Gastrocnemius medialis (tissue), 4 donors: ENCODE data around the gene EVL. TPM values are rescaled to one million over a fixed set of nuclear protein-coding genes. Genes with fewer than 3 reads are reported as not detected.

ENCODE experiments used
- ATAC-seq, 2 donors: fragments of 150-250 bp; one replicate each; pipeline ENCODE4 v1.9.1; 2016
- DNase-seq, 2 donors: peaks; one replicate each; pipeline ENCODE4 v3.0.0-alpha.2; 2019
- H3K27ac ChIP-seq, 4 donors: fragments of 200-600 bp; sonication (generic); 1 replicate in 1 of 4; 2 replicates in 3 of 4; pipeline ENCODE4 v1.5.1; 2016 to 2018; ENCODE audit warnings: mild to moderate bottlenecking in 2 of 4, moderate library complexity in 1 of 4
- H3K27me3 ChIP-seq, 3 donors: fragments of 200-600 bp; sonication (generic) in 2 of 3; 1 replicate in 1 of 3; 2 replicates in 2 of 3; pipeline versions ENCODE4 v1.5.1 to v1.6.0; 2016 to 2019; ENCODE audit warnings: mild to moderate bottlenecking in 1 of 3, moderate library complexity in 1 of 3
- H3K36me3 ChIP-seq, 2 donors: fragments of 200-600 bp; sonication (generic) in 1 of 2; one replicate each; pipeline ENCODE4 v1.5.1; 2017 to 2018
- H3K4me1 ChIP-seq, 2 donors: fragments of 200-600 bp; sonication (generic) in 1 of 2; one replicate each; pipeline ENCODE4 v1.5.1; 2016 to 2017; ENCODE audit warnings: mild to moderate bottlenecking in 2 of 2
- H3K4me3 ChIP-seq, 4 donors: fragments of 200-600 bp; sonication (generic) in 3 of 4; 1 replicate in 1 of 4; 2 replicates in 3 of 4; pipeline ENCODE4 v1.5.1; 2016 to 2019; ENCODE audit warnings: mild to moderate bottlenecking in 2 of 4
- H3K9me3 ChIP-seq, 3 donors: fragments of 200-600 bp; sonication (generic) in 2 of 3; 1 replicate in 1 of 3; 2 replicates in 2 of 3; pipeline ENCODE4 v1.5.1; 2016 to 2019
- POLR2A ChIP-seq, 2 donors: fragments of 450-650 bp; IDR thresholded peaks; one replicate each; pipeline ENCODE4 v1.6.1; 2017; ENCODE audit warnings: antibody characterized with exemption in 2 of 2, mild to moderate bottlenecking in 2 of 2, moderate library complexity in 2 of 2
- in situ Hi-C, 4 donors: fragments of 200-750 bp; cut with MboI; loops; one replicate each; pipeline versions ENCODE4 v1.15.0 to v1.8.0; 2017; ENCODE audit warnings: low sequenced_read_pairs in 4 of 4
- intact Hi-C: fragments of 100-400 bp; cut with DNase I; formaldehyde crosslinking; loops from one replicate; pipeline ENCODE4 v1.15.1; 2023; ENCODE audit warnings: low total_unique reads
- total RNA-seq, 4 donors: library from RNA; depleted of rRNA; stranded (reverse); fragments of >200 nt; gene quantifications; one replicate each; pipeline versions ENCODE4 v1.1.0 to v1.2.3, GENCODE V29; 2016
- TF ChIP-seq, protein P1 (sequence below), 5 experiments: fragments of 450-650 bp in 3 of 5; fragments of 200-600 bp in 2 of 5; sonication (generic) in 2 of 5; IDR thresholded peaks in 4 of 5; conservative IDR thresholded peaks in 1 of 5; 1 replicate in 4 of 5; 2 replicates in 1 of 5; pipeline ENCODE4 v1.5.1; 2016 to 2019; ENCODE audit warnings: antibody characterized with exemption in 5 of 5, mild to moderate bottlenecking in 3 of 5, moderate library complexity in 3 of 5

Gene EVL
- total RNA-seq, 4 donors from 2014 or later = 5.8 to 14.3 (median 9.5) TPM

- Histone ChIP-seq H3K4me1 (no peaks in the 10 kb centered on the region), H3K36me3 (no peaks in the 10 kb centered on the region), H3K4me3 (no peak overlapping the region), H3K27me3 (no peaks in the 10 kb centered on the region), H3K9me3 (no peaks in the 10 kb centered on the region), H3K27ac (no peak overlapping the region)
- DNase-seq = no peak
- intact Hi-C loops = no loop called here
- TF ChIP-seq, protein P1, sequence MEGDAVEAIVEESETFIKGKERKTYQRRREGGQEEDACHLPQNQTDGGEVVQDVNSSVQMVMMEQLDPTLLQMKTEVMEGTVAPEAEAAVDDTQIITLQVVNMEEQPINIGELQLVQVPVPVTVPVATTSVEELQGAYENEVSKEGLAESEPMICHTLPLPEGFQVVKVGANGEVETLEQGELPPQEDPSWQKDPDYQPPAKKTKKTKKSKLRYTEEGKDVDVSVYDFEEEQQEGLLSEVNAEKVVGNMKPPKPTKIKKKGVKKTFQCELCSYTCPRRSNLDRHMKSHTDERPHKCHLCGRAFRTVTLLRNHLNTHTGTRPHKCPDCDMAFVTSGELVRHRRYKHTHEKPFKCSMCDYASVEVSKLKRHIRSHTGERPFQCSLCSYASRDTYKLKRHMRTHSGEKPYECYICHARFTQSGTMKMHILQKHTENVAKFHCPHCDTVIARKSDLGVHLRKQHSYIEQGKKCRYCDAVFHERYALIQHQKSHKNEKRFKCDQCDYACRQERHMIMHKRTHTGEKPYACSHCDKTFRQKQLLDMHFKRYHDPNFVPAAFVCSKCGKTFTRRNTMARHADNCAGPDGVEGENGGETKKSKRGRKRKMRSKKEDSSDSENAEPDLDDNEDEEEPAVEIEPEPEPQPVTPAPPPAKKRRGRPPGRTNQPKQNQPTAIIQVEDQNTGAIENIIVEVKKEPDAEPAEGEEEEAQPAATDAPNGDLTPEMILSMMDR (IDR thresholded peaks at IDR 0.05 in 4 of 5, conservative IDR thresholded peaks at IDR 0.05 in 1 of 5) = no peak
- TF ChIP-seq POLR2A (IDR thresholded peaks at IDR 0.05) = no peak
- ATAC-seq = no peak
- in situ Hi-C loops = no loop called here
Observed at GRCh38 chr14:100049220-100049619, 16.0 kb upstream of the EVL start.

DNA sequence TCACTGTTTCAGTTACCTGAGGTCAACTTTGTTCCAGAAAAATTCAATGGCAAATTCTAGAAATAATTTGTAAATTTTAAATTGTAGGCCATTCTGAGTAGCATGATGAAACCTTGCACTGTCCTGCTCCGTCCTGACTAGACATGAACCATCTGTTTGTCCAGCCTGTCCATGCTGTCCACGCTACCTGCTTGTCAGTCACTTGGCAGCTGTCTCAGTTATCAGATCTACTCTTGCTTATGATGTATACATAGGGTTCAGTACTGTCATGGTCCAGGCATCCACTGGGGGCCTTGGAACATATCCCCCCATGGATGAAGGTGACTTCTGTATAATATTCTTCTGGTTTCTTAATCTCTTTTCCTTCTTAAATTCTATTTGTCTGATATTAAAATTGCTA, 14.1 kb upstream of the EVL start:
- TF ChIP-seq, protein P1 (IDR thresholded peaks at IDR 0.05 in 4 of 5, conservative IDR thresholded peaks at IDR 0.05 in 1 of 5) = no peak
- TF ChIP-seq POLR2A (IDR thresholded peaks at IDR 0.05) = no peak
- in situ Hi-C loops = no loop called here
- Histone ChIP-seq H3K4me1 (no peaks in the 10 kb centered on the region), H3K9me3 (no peaks in the 10 kb centered on the region), H3K4me3 (no peak overlapping the region), H3K27me3 (no peaks in the 10 kb centered on the region), H3K27ac (no peak overlapping the region), H3K36me3 (no peaks in the 10 kb centered on the region)
- DNase-seq (no peak), ATAC-seq (no peak)
- intact Hi-C loops = no loop called here

GRCh38 chr14:100051543-100051942, 13.7 kb upstream of the EVL start:
- H3K27me3 ChIP-seq = no peaks in the 10 kb centered on the region
- in situ Hi-C loops (no loop called here), intact Hi-C loops (no loop called here)
- H3K4me3 ChIP-seq = no peak overlapping the region
- no peaks in the 10 kb centered on the region for H3K9me3 ChIP-seq
- H3K27ac ChIP-seq = no peak overlapping the region
- H3K36me3 ChIP-seq = no peaks in the 10 kb centered on the region
- no peaks in the 10 kb centered on the region for H3K4me1 ChIP-seq
- TF ChIP-seq, protein P1 (IDR thresholded peaks at IDR 0.05 in 4 of 5, conservative IDR thresholded peaks at IDR 0.05 in 1 of 5) = no peak
- no peak for TF ChIP-seq POLR2A (IDR thresholded peaks at IDR 0.05)
- ATAC-seq (no peak), DNase-seq (no peak)

DNA sequence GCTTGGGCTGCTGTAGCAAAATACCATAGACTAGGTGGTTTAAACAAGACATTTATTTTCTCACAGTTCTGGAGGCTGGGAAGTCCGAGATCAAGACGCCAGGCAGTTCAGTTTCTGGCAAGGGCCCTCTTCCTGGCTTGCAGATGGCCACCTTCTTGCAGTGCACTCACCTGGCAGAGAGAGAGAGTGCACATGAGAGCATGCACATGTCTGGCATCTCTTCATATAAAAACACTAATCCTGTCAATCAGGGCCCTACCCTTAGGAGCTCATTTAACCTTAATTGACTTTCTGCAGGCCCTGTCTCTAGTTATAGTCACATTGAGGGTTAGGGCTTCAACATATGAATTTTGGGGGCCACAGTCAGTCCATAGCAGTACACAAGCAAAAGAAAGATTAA, 12.4 kb upstream of the EVL start:
- H3K27ac ChIP-seq = no peak overlapping the region
- TF ChIP-seq, protein P1 (IDR thresholded peaks at IDR 0.05 in 4 of 5, conservative IDR thresholded peaks at IDR 0.05 in 1 of 5) = no peak
- no peak for TF ChIP-seq POLR2A (IDR thresholded peaks at IDR 0.05)
- ATAC-seq (no peak), DNase-seq (no peak)
- no peaks in the 10 kb centered on the region for H3K4me1 ChIP-seq
- H3K9me3 ChIP-seq = no peaks in the 10 kb centered on the region
- H3K27me3 ChIP-seq = no peaks in the 10 kb centered on the region
- in situ Hi-C loops (no loop called here), intact Hi-C loops (no loop called here)
- H3K4me3 ChIP-seq = no peak overlapping the region
- H3K36me3 ChIP-seq = no peaks in the 10 kb centered on the region
